ENCODE measurements around the gene VPS13D.

The VPS13D gene

DNA sequence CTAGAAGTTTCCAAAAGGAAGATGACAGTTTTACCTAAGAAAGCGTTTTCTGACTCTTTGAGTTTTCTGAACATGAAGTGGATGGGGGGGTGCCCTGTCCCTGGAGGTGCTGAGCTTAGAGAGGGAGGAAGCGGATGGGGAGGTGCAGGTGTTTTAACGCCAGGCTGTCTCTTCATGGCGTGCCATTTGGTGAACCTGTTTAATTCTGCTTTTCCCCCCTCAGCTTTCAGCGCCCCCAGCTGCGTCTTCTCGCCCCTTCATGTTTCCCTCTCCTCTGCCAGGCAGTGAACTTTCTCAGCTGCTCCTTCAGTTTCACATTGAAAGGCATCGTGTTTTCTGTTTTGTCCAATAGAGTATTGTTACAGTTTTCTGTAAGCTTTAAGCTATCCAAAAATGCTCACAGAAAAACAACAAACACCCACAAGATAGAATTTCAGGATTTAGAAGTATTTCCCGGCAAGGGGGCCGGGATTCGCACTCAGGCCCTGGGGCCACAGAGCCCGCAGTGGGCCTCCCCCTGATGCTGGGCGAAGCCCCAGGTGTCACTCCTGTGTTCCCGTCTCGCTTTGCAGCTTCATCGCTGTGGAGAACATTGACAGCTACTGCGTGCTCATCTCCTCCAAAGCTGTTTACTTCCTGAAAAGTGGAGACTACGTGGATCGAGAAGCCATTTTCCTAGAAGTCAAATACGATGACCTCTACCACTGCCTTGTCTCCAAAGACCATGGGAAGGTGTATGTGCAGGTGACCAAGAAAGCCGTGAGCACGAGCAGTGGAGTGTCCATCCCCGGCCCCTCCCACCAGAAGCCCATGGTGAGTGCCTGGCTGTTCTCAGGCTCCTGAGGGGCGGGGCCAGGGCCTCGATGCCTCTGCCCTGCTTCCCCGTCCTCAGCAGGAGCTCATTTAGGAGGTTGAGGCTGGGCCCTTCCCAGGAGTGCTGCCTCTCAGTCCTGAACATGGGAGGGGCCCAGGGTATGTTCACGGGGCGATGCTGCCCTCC is 276.8 kb downstream of the VPS13D start:
- DNase-seq (ENCODE audit: low read depth in 1 of 2, low spot score in 1 of 2), result no peak
- no peak for TF ChIP-seq JUND (IDR thresholded peaks at IDR 0.05; ENCODE audit: low read depth)
- in situ Hi-C loops (cut with HindIII; ENCODE audit: low pct_unique_long_range_greater_than_20kb, low sequenced_read_pairs), result no loop called here

GRCh38 chr1:12507631-12508030 is 277.8 kb downstream of the VPS13D start:
- TF ChIP-seq JUND (IDR thresholded peaks at IDR 0.05; ENCODE audit: low read depth), result no peak
- in situ Hi-C loops (cut with HindIII; ENCODE audit: low pct_unique_long_range_greater_than_20kb, low sequenced_read_pairs), result no loop called here
- DNase-seq (ENCODE audit: low read depth in 1 of 2, low spot score in 1 of 2), result no peak

DNA sequence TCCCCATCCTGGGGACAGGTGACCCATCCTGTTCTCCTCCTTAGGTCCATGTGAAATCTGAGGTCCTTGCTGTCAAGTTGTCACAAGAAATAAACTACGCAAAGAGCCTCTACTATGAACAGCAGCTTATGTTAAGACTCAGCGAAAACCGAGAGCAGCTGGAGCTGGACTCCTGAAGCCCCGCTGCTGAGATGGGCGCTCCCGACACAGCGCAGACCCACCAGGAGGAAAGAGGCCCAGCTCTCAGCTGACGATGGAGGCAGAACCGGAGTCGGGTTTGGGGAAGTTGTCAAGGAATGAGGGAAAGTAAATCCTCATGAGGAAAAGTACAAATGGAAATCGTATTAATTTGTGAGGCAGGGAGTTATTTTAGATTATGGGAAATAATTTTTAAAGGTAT is 279.0 kb downstream of the VPS13D start:
- no peak for TF ChIP-seq JUND (IDR thresholded peaks at IDR 0.05; ENCODE audit: low read depth)
- in situ Hi-C loops (cut with HindIII; ENCODE audit: low pct_unique_long_range_greater_than_20kb, low sequenced_read_pairs), result no loop called here
- no peak for DNase-seq (ENCODE audit: low read depth in 1 of 2, low spot score in 1 of 2)

- in situ Hi-C loops (cut with HindIII; ENCODE audit: low pct_unique_long_range_greater_than_20kb, low sequenced_read_pairs), result no loop called here
Observed at GRCh38 chr1:12511128-12511484, 281.3 kb downstream of the VPS13D start.

GRCh38 chr1:12511516-12512468 is 282.0 kb downstream of the VPS13D start:
- no peak for DNase-seq (ENCODE audit: low read depth in 1 of 2, low spot score in 1 of 2)
- TF ChIP-seq JUND (IDR thresholded peaks at IDR 0.05; ENCODE audit: low read depth), result no peak
- in situ Hi-C loops (cut with HindIII; ENCODE audit: low pct_unique_long_range_greater_than_20kb, low sequenced_read_pairs), result no loop called here

More at GRCh38 chr1:12511128-12511484, 281.3 kb downstream of the VPS13D start:
- no peak for DNase-seq (ENCODE audit: low read depth in 1 of 2, low spot score in 1 of 2)
- TF ChIP-seq JUND (IDR thresholded peaks at IDR 0.05; ENCODE audit: low read depth), result no peak

DNA sequence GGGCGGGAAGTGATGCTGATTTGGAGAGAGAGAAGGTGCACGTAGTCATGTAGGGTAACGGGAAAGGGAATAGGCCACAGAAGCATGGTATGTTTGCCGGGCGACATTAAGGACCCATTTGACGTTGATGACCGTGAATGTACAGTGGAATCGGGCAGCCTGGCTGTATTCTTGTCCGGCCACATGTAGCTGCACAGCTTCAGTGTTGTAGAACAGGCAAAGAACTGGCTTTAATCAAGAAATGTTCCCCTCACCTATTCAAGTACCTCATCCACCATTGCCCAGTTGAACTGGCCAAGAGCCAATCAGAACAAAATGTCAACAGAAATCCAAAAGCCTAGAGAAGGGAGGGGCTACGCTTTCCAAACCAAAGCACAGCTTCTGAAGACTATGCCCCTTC is 283.4 kb downstream of the VPS13D start:
- TF ChIP-seq JUND (IDR thresholded peaks at IDR 0.05; ENCODE audit: low read depth), result no peak
- in situ Hi-C loops (cut with HindIII; ENCODE audit: low pct_unique_long_range_greater_than_20kb, low sequenced_read_pairs), result no loop called here

DNA sequence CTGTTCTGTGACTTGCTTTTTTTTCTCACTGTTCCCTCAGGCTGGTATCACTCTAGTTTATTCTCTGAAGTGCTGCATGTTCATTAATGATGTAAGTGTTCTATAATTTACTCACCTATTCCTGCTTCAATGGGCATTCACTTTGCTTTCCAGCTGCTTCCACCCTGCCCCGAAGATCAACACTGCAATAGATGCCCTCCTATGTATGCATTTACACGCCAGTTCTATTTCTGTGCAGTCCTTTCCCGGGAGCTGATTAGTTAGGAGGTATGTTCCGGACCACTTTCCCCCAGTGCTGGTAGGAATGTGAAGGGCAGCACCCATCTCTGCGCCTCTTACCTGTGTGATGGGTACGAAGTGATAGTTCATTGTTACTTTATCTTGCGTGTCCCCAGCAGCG is 284.8 kb downstream of the VPS13D start:
- no peak for DNase-seq (ENCODE audit: low read depth in 1 of 2, low spot score in 1 of 2)
- in situ Hi-C loops (cut with HindIII; ENCODE audit: low pct_unique_long_range_greater_than_20kb, low sequenced_read_pairs), result no loop called here
- no peak for TF ChIP-seq JUND (IDR thresholded peaks at IDR 0.05; ENCODE audit: low read depth)

More for the DNA sequence above, 283.4 kb downstream of the VPS13D start:
- DNase-seq (ENCODE audit: low read depth in 1 of 2, low spot score in 1 of 2), result no peak

DNA sequence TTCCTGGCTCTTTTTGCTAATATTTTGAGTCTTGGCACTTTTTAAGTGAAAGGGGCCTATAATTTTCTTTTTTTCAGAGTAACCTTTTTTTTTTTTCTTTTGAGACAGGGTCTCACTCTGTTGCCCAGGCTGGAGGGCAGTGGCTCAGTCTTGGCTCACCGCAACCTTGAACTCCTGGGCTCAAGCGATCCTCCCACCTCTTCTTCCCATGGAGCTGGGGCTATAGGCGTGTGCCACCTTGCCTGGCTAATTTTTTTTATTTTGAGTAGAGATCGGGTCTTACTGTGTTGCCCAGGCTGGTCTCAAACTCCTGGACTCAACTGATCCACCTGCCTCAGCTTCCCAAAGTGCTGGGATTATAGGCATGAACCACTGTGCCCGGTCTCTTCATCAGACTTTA is 285.4 kb downstream of the VPS13D start:
- TF ChIP-seq JUND (IDR thresholded peaks at IDR 0.05; ENCODE audit: low read depth), result no peak
- in situ Hi-C loops (cut with HindIII; ENCODE audit: low pct_unique_long_range_greater_than_20kb, low sequenced_read_pairs), result no loop called here

GRCh38 chr1:12516741-12517140 is 286.9 kb downstream of the VPS13D start:
- DNase-seq (ENCODE audit: low read depth in 1 of 2, low spot score in 1 of 2), result no peak
- in situ Hi-C loops (cut with HindIII; ENCODE audit: low pct_unique_long_range_greater_than_20kb, low sequenced_read_pairs), result no loop called here
- no peak for TF ChIP-seq JUND (IDR thresholded peaks at IDR 0.05; ENCODE audit: low read depth)

More for the DNA sequence above, 285.4 kb downstream of the VPS13D start:
- no peak for DNase-seq (ENCODE audit: low read depth in 1 of 2, low spot score in 1 of 2)

- TF ChIP-seq JUND (IDR thresholded peaks at IDR 0.05; ENCODE audit: low read depth), result no peak
- in situ Hi-C loops (cut with HindIII; ENCODE audit: low pct_unique_long_range_greater_than_20kb, low sequenced_read_pairs), result no loop called here
- DNase-seq (ENCODE audit: low read depth in 1 of 2, low spot score in 1 of 2), result no peak
Observed at GRCh38 chr1:12518931-12519692, 289.3 kb downstream of the VPS13D start.

DNA sequence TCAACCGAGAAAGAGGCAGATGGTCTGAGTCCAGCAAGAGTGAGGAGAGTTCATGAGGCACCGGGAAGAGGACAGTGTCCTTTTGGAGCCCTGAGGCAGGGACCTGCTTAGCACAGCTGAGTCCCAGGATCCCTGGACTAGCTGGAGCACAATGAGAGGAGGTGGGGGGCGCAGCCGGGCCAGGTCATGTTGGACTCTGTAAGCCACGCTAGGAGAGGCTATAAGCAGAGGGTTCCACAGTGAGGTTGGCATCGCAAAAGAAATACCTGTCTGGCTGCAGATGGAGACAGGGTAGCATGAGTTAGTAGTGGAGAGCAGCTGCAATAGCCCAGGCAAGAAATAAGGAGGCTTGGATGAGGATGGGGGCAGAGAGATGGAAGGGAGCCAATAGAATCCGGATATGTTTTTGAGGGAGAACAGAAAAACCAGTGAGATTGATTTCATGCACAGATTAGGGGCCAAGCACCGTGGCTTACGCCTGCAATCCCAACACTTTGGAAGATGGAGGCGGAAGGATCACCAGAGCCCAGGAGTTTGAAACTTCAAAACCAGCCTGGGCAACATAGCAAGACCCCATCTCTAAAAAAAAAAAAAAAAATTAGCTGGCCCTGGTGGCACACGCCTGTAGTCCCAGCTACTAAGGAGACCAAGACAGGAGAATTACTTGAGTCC is 290.0 kb downstream of the VPS13D start:
- DNase-seq (ENCODE audit: low read depth in 1 of 2, low spot score in 1 of 2), result no peak
- no peak for TF ChIP-seq JUND (IDR thresholded peaks at IDR 0.05; ENCODE audit: low read depth)
- in situ Hi-C loops (cut with HindIII; ENCODE audit: low pct_unique_long_range_greater_than_20kb, low sequenced_read_pairs), result no loop called here

Measured in T47D (cell line).